Limb (tissue), 2 donors: Measurements from ENCODE around the gene SPRYD4.
A peak's percentile ranks its signal among the peaks of the same experiment; 100 is the strongest.
"Not testable (repeated sequence)": the region's sequence is repeated elsewhere in the genome, so short reads cannot be mapped to it uniquely, and the experiment has no call there.

Experiments used
- DNase-seq, 2 donors: peaks; one replicate each; pipeline ENCODE4 v3.0.0-alpha.2; 2016; ENCODE audit errors: extremely low spot score in 2 of 2

The SPRYD4 gene

DNA sequence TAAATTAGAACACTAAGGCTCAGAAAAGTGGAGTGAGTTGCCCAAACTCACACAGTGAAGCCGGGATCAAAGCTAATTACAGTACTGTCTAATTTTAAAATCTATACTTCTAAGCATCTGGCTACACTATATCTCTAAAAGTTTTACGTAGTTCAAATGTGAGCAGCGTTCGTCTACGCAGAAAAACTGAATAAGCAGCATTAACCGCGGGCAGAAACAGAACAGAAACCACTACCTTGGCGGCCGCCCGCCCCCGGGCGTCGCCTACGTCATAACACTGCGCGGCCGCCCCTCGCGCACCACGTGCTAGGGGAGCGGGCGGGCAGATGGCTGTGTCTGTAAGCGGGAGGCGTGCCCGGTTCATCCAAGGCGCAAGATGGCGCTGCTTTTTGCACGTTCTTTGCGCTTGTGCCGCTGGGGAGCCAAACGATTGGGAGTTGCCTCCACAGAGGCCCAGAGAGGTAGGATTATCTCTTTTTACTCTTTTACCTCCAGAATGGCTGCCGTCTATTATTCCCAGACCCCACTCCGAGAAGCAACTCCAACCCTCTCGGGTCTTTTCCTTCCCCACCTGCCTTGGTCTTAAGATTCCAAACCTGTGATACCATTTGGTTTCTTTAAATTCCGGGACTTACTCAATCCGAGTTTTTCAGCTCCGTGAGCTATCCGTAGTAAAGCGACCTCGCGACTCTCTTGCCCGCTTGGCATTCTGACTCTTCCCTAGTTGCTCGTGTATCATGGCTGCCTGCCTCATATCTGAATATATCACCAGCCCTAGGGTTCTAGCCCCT lies at the start of gene SPRYD4:
Gene SPRYD4, plus strand, starts transcription at position 363 of the 791 bp plus-strand sequence. Its CDS starts 14 bp downstream, at position 377.
- DNase-seq, result peak; percentile 95 to 98

DNA sequence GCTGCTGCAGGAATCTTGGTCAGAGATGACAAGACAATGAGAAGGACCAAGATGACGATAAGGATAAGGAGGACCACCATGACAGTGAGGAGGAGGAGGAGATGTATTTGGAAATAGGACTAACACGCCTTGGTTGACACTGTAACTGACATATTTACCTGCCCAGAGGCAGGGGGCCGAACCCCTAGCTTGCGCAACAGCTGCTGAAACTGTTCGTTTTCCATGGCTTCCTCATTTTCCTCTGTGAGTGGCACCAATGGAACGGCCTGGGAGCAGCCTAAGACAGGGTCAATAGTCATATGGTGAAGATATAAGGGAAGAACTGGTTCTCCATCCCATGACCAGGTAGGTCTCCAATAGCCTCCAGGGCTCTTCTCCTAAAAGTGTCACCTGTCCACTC lies 48.0 kb upstream of the SPRYD4 start:
- DNase-seq, result no peak

DNA sequence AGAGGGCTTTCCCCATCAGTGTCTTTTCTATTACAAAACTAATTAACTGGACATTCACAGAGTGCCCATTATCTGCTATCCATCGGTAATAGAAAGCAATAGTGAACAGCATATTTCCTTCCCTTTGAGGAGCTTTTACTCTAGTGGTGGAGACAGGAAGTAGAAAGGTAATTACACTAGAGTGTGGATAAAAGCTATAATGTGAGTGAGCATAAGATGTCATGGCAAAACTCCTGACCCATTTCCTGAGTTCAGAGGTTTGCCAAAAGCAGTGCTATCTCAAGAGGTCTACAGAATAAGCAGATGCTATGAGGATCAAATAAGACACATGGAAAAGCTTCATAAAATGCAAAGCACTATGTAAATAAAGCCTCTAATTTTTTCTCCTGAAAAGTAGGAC lies 43.2 kb upstream of the SPRYD4 start:
- DNase-seq, result no peak

DNA sequence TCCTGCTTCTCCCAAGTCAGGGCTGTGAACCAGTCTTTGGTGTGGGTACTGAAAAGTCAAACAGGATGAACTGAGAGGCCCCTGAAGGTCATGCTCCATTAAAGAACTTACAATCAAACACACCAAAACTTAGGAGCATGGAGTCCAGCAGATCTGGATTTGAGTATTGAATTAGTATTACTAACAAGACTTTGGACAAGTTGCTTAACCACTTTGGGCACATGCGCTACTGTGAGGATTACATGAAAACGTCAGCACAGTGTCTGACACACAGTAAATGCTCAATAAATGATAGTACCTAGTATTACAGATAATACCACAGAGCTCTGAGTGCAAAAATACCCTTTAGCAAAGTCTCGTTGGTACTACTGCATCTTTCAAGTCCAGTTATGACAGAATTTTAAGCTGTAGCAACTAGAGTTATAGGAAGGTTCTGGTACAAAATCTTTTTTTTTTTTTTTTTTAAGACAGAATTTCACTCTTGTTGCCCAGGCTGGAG lies 42.4 kb upstream of the SPRYD4 start:
- DNase-seq, result no peak

DNA sequence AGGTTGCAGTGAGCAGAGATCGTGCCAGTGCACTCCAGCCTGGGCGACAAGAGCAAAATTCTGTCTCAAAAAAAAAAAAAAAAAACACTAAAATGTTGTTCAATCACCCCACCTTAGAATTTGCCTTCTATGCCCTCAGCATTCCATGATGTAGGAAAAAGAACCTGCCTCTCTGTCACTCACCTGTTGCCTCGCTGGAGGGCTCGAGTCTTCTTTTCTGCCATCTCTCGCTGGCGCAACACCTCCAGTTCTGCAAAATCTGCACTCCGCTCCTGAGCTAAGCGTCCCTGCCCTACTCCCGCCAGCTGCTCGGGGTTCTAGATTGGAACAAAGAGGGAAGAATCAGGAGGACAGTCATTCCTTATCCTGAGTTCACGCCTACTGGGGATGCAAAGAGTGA lies 37.1 kb upstream of the SPRYD4 start:
- DNase-seq, result no peak

DNA sequence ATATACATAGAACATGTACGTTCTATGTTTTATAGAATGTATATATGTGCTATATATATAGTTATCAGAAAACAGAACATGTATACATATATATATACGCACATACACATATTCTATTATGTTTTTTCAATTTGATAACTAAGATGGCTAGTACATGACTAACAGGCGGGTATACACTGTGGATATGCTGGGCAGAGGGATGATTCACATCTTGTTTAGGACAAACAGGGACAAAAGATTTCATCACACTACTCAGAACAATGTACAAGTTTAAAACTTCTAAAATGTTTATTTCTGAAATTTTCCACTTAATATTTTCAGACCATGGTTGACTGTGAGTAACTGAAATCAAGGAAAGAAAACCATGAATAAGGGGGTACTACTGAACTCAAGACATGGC lies 36.5 kb upstream of the SPRYD4 start:
- DNase-seq, result no peak

DNA sequence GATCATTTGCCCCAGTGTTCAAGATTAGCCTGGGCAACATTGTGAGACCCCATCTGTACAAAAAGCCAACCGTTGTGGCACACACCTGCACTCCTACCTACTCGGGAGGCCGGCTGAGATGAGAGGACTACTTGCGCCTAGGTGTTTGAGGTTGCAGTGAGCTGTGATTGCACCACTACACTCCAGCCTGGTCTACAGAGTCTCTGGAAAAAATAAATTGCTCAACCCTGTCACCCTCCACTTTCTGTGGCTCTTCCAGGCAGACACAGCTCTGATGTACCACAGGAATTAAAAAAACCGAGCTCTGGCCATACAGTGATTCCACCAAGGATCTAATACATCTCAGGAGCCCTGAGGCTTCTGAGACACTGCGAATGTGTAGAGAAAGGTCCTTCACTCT lies 33.5 kb upstream of the SPRYD4 start:
- DNase-seq, result no peak

DNA sequence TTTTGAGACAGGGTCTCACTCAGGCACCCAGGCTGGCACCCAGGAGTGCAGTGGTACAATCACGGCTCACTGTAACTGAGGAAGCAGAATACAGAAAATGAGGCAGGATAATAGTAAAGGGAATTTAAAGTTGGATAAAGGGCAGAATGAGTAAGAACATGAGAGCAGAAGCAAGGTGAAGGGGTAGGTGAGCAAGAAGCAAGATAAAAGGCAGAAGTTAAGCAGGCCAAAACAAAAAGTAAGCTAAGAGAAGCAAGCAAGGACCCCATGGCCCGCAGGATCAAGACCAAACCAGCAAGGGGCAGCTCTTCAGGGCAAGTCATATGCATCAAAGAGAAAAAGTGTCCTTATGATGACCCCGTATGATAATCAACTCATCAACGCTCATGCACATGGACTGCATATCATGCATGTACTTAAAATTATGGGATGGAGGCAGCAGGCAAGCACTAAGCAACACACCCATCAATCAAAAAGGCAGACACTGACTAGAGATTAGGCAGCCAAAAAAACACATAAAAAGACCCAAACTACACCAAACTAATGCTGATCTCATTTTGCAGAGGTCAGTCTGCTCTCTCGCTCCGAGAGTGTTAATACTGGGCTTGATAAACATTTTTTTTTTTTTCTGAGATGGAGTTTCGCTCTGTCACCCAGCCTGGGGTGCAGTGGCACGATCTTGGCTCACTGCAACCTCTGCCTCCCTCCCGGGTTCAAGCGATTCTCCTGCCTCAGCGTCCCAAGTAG lies 30.8 kb upstream of the SPRYD4 start:
- DNase-seq, result no peak

DNA sequence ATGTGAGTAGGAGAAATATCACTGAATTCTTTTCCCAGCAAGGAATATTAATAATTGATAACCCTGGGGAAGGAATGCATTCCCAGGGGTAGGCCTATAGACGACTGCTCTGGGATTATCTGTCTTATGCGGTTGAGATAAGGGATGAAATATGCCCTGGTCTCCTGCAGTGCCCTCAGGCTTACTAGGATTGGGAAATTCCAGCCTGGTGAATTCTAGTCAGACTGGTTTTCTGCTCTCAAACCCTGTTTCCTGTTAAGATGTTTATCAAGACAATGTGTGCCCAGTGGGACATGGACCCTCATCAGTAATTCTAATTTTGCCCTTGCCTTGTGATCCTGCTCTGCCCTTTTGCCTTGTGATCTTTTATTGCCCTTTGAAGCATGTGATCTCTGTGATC lies 25.2 kb upstream of the SPRYD4 start:
- DNase-seq, result not testable (repeated sequence)

DNA sequence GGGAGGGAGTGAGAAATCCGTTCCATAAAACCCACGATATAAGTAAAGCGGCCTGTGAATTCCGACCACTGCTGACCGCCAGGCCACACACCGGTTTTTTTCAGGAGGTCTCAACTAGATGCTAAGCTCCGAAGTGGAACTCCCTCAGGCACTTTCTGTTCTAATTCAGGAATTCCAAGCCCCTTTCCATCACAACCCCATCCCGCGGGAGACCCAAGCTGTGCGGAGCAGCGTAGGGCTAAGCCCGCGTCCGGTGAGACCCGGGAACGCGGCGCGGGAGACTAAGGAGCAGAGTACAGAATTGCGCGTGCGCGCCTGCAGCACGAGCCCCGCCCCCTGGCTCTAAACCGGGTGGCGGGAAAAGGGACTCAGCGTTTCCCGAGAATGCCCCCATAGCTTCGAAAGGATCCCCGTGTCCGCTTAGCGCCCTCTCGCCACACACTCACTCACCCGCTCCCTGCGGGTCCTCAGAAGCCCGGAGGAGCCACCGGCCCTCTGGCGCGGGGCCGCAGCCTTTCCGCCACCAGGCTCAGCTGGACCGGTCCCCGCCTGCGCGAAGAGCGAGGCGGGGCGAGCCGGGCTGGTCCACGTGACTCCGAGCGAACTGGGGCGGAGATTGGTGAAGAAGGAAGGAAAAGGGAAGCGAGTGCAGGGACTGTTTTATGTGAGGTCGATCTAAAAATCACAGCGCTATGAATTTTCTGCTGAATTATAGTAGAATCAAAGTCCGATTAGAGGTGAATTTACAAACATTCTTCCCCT lies 19.3 kb upstream of the SPRYD4 start, which contains the start of gene TIMELESS:
Gene TIMELESS, minus strand, starts transcription at position 567 of the 762 bp plus-strand sequence. CDS start 15,256 bp downstream, outside the sequence.
- DNase-seq, result peak; percentile 93

DNA sequence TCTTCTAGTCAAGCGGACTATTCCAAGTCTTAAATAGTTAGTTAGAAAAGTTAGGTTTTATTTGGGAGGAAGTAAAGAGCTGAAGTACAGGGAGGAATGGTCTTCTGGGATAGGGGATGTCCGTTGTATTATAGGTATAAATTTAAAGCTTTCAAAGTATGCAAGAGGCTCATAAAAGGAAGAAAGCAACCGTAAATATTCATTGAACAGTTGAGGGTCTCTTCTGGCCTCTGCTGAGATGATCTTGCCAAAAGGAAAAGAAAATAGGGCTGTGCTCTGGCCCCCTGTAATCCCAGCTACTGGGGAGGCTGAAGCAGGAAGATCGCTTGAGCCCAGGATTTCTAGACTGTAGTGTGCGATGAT lies 18.8 kb upstream of the SPRYD4 start:
- no peak for DNase-seq

DNA sequence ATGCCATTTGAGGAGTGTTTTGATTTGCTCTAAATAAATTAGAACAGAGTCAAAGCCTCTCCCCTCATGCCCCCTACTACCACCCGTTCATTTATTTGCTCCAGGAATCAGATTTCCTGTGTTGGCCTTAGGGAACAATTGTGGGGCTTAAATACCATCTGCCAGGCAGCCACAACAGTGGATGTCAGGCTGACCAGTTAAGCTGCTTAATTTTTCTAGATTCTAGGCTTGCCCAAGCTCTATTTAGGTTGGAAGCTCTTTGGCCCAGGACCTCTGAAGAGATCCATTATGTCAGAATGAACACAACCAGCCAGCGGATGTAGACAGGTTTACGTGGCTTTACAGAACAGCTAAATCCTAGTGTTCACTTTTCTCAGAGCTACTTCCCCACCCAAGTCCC lies 18.1 kb upstream of the SPRYD4 start:
- no peak for DNase-seq

DNA sequence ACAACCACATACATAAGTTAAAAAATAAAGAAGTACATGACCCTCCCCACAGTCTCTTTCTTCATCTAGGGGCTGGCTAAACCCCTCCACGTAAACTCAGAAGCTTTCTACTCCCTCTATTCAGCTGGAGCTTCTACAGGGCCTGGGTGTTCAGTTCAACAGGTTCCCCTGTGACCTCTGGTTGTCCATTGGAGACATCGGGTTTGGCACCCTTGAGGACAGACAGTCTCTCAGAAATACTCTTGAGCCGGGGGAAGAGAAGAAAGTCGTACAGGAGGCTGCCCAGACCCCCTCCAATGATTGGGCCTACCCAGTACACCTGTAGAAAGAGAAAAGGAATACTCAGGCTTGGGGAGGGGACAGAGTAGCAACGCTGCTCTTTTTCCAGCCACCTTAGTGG lies 17.2 kb upstream of the SPRYD4 start:
- no peak for DNase-seq

DNA sequence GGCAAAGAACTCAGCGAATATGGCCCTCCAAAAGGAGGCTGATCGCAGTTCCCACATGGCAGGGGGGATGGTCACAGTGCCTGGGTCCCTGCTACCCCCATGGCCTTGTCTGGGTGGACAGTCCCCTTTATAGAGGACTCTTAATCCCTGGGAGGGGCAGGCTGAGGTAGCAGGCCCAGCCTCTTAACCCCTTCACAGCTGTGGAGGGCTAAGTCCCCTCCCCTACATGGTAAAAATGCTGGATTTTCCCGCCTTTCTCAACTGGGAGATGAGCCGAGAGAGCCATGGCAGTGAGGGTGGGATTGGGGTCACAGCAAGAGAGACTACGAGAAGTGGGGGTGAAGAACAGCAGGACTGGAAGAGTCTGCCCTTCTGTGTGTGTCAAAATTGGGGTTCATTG lies 13.8 kb upstream of the SPRYD4 start, which contains the start of gene MIP:
Gene MIP, minus strand, starts transcription at position 101 of the 400 bp plus-strand sequence. Its CDS starts 44 bp downstream, at position 57.
- DNase-seq, result no peak

DNA sequence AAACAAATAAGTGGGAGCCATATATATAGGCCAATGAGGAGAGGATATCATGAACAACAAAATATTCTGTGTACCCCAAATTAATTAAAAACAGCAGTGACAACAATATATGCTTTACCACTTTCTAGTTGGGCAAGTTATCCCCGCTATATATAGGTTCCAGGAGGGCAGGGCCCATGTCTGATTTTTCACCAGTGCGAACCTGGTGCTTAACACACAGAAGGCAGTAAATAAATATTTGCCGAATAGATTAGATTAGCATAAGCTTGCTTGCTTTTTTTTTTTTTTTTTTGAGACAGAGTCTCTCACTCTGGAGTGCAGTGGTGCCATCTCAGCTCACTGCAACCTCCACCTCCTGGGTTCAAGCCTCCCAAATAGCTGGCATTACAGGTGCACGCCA lies 10.6 kb upstream of the SPRYD4 start:
- no peak for DNase-seq

DNA sequence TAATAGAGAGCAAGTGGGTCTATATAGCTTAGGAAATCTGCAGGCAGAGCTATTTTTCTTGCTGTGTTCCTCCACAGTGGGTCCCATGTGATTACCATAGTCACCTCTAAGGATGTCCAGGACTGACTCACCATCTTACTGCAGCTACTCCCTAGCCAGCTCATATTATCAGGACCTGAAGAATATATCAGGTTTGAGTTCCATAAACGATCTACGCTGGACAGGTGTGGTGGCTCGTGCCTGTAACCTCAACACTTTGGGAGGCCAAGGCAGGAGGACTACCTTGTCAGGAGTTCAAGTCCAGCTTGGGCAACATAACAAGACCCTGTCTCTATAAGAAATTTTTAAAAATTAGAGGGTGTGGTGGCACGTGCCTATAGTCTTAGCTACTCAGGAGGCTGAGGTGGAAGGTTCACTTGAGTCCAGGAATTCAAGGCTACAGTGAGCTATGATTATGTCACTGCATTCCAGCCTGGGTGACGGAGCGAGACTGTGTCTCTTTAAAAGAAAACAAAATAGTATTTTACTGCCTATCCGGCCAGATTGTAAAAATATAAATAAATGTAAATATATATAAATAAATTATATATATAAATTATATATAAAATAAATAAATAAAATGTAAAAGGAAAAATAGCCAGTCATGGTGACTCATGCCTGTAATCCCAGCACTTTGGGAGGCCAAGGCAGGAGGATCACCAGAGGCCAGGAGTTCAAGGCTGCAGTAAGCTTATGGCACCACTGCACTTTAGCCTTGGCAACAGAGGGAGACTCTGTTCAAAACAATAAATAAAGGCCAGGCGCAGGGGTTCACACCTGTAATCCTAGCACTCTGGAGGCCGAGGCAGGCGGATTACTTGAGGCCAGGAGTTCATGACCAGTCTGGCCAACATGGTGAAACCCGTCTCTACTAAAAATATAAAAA lies 6.9 kb upstream of the SPRYD4 start:
- no peak for DNase-seq

DNA sequence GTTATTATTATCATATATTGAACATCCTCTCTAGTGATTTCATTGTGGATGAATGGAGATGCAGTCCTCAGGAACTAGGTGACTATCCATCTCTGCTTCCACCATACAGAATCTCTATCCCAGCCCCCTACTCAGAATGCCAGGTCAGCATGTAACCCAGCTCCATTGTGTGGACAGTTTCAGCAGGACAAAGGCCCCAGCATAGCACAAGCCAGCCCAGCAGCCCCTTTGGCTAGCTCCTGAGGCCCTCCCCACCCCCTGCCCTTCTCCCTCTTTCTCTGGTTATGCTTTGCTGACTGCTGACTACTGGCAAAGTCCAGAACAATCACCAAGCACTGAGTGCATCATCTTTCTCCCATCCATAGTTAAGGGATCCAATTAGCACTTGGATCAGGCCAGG lies 5.8 kb upstream of the SPRYD4 start:
- DNase-seq, result no peak

DNA sequence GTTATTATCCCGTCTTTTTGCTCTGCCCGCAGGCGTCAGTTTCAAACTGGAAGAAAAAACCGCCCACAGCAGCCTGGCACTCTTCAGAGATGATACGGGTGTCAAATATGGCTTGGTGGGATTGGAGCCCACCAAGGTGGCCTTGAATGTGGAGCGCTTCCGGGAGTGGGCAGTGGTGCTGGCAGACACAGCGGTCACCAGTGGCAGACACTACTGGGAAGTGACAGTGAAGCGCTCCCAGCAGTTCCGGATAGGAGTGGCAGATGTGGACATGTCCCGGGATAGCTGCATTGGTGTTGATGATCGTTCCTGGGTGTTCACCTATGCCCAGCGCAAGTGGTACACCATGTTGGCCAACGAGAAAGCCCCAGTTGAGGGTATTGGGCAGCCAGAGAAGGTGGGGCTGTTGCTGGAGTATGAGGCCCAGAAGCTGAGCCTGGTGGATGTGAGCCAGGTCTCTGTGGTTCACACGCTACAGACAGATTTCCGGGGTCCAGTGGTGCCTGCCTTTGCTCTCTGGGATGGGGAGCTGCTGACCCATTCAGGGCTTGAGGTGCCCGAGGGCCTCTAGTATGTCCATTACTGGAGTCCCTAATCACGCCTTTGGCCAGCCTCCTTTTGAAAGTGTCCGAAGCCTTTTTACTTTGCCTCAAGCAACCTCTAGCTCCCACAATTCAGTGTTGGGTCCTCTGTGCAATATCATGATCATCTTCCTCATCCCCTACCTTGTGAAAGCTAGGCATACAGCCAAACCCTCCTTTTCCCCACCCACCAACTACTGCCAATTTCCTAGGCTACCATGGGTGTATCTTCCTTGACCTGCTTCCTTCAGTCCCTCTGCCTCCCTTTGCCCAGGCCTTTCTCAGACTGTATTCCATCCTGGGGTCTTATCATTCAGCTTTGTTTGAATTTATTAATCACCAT lies 891 bp downstream of the SPRYD4 start:
- peak in 1 of 2 donors; percentile 36 for DNase-seq

DNA sequence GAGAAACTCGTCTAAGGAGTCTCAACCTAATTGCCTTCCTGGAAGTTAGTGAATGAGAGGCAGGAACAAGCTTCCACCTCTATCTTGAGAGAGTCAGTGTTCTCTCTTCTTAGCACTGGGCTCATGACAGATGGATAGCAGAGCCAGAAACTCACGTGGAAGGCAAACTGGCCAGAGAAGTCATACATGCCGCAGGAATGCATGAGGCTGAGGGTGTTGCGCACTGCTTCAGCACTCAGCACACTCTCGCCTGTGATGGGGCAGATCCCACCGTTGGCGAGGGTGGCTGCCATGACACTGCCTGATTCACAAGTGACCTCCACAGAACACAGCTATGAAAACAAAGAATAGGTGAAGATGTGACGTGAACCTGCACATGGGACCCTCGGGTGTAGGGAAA lies 6.0 kb downstream of the SPRYD4 start:
- DNase-seq, result no peak

DNA sequence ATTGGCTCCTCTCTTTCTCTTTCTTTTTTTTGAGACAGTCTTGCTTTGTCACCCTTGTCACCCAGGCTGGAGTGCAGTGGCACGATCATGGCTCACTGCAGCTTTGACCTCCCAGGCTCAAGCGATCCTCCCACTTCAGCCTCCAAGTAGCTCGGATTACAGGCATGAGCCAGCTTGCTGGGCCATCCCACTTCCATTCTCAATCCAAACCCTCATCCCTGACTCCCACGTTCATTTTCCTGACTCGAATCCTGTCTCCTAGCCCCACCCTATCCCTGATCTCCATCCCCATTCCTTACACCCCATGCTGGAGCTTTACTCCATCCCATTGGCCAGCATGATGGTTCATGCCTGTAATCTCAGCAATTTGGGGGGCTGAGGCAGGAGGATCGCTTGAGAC lies 7.8 kb downstream of the SPRYD4 start:
- DNase-seq, result no peak
